ENCODE results near the gene SRGAP1.
"Not testable (repeated sequence)": the region's sequence is repeated elsewhere in the genome, so short reads cannot be mapped to it uniquely, and the experiment has no call there.

The SRGAP1 gene

DNA sequence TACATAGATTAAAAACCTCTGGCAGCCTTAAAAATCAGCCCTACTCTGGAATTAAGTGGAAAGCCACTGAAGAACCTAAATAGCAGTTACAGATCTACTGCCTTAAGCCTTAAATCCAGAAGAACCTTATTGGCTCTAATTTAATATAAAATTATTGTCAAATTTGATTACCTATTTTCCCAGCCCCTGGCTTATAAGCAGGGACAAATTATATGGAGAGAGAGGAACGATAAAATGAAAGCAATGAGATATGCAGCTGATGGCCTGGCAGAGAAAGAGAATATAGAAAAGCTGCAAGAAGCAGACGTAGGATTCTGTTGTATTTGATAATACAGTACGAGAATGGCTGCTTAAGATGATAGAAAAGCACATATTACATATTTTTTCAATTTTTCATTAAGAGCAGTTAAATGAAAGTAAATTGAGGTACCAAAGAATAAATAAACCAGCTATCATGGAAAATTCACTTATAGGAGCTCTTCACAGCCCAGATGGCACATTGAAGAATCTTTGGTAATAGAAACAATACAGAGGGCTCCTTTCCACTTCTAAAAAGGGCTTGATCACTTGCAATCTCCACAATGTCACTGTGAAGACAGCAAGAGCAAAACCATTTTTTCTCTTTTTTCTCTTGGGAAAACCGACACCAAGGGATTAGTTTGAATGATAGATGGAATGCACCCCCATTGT lies 248.2 kb downstream of the SRGAP1 start:
- DNase-seq: no peak

DNA sequence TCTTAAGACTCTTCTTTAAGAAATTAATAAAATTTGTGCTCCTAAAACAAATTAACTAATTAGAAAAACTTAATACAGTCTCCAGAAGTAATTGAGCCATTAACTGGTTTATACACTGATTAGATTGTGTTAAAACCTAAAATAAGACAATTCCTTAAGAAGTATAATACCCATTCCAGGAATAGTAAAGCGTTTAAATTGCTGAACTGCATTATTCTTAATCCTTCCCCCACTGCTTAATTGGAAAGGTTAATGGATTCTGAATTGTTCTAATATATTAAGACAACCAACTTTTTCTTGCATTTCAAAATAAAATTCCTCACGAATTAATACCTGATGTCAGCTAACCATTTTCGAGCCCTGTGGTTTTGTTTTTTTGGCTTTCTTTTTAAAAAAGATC lies 249.2 kb downstream of the SRGAP1 start:
- no peak for DNase-seq

DNA sequence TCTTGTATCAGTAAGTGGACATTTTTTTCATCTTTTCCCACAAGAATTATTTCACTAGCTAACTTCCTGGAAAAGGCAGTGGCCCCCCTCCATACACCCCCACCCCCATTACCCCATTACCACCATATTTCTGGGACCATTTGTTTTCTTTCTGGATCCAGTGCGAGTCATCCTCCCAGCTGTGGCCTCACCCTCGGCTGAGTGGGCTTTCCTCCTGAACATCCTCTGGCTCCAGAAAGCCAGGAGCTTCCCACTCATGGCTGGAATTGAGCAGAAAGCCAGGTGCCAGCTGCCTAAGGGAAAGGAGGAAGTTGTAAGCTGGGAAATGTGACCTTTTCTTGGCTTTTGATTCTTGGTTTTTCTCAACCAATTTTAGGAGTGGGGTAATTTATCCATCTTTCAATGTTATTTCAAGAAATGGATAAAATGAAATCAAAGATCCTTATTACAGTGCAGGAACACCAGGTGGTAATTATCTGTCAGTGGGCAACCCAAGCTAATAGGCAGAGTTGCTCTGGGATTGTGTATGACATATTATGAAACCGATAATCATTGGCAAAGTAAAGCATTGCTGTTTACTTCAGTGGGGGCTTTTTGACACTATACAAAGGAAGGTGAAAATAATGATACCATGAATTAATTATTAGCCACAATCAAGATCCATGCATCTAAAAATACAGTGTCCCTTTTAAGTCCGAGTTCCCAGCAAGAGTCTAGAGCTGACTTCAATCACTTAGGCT lies 253.0 kb downstream of the SRGAP1 start:
- DNase-seq: no peak

DNA sequence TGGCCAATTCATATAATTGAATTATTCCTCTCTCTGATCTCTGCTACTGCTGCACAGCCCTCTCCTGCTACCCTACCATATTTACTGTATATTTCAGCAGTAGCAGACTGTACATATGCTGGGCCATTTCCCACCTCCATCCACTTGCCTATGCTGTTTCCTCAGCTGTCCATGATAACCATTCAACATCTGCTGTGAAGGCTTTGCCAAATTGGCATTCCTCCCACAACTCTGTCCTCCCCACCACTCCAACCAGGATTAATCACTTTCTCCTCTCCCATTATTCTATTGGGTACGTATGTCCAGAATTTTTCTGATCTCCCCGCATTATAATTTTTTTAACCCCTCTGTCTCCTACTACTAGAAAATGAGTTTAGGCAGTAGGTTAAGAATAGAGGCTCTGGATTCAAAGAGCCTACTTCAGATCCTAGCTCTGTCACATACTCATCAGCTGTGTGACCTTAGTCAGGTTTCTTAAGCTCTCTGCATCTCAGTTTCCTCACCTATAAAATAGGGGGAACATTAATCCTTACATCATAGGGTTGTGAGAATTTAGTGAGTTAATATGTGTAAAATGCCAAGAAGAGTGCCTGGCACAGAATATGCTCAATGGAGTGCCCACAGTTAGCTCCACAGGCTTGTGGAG lies 254.3 kb downstream of the SRGAP1 start:
- DNase-seq: no peak

DNA sequence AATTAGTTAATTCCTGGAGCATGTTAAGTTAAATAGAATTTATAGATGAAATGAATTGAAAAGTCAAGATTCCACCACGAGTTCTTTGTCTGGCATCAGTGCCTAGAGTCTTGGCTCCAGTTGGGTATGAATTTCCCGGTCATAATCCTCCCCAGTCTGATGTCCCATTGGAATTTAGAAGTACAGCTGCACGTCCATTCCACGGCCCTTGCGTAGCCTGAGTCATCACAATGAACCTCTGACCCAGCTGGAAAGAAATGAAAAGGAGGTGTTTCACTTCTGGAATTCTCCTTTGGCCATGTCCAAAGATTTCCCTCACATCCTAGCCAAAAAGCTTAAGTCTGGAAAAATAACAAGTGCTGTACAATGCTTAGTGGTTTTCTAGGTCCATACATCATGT lies 254.9 kb downstream of the SRGAP1 start:
- DNase-seq: no peak

DNA sequence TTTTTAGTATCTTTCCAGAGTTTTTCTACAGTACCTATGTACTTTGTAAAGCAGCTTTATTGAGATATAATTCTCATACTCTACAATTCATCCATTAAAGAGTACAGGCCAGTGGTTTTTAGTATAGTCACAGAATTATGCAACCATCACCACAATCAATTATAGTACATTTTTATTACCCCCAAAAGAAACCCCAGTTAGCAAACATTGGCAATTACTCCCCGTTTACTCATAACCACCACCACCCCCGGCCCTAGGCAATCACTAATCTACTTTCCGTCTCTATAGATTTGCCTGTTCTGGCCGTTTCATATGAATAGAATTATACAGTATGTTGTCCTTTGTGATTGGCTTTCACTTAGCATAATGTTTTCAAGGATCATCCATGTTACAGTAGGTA lies 257.8 kb downstream of the SRGAP1 start:
- no peak for DNase-seq

DNA sequence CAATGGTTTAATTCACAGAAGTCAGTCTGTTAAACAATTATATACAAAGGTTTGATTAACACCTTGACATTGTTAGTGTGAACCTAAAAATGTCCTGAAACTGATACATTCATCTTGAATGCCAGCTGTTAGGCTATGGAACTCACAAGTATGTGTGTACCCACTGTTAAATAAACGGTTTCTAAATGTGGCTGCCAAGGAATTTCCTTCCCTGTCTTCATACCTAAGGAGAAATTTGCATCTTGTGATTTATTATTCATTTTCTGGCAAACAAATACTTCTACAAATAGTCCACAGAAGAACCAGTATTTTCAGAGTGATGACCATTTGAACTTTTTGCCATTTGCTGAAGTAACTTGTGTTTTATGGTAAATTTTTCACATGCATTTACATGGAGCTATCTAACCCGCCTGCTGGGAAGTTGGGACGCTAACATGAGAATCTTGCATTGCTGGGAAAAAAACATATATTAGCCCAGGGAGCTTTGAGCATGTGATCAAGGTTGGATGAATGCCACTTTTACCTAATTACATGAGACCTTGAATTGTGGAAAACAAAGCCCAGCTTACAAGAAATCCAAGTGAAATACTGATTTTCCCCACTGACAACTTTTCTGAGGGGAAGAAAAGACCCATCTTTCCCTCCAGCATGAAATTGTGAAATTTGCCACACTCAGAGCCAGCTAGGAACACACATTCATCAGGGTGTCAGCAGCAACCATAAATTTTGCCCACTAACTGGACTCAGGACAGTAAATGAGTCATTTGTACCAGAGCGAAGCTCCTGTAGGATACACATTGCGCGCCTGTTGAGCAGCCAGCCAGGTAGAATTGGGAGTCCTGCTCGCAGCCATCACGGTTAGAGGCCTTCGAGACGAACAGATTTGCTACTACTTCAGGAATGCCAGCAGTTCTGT lies 259.6 kb downstream of the SRGAP1 start:
- DNase-seq: no peak

DNA sequence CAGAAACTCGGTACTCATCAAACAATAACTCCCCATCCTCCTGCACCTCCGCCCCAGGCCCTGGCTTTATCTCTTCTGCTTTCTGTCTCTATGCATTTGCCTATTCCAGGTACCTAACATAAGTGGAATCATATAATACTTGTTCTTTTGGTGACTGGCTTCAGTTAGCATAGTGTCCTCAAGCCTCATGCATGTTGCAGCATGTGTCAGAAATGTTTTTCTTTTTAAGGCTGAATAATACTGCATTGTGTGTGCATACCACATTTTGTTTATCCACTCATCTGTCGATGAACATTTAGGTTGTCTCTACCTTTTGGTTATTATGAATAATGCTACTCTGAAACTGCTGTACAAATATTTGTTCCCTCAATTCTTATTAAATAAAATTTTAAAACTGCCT lies 260.5 kb downstream of the SRGAP1 start:
- no peak for DNase-seq

DNA sequence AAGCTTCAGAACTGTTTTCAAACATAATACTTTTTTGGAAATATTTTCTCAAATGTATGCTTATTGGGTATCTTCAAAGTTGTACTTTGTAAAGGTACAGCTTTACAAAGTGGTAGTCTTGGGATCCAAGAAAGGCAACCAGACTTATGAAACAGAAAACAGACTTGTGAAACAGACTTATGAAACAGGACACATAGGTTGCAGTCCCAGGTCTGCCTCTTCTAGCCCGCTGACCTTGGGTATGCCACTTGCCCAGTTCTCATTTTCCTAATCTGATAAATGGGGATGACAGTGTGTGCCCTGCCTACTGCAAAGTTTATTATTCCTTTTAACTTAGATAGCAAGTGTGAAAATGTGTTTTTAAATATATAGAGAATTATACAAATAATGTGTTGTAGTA lies 263.3 kb downstream of the SRGAP1 start:
- no peak for DNase-seq

DNA sequence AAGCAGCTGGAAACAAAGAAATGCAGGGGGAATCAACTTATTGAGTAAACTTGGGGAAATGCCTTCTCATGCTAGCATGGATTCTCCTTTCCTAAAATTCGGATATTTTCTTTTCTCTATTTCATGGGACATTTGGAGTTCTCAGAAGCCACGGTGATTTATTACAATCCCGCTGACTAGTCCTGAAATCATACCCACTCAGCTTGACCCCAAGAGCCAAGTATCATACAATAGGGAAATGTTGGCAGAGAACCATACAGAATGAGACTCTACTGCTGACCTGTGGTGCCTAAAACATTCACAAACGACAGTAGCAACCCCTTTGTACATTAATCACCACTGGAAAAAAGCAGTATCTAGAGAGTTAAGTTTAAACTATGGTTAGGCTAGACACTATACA lies 265.2 kb downstream of the SRGAP1 start:
- DNase-seq: no peak

DNA sequence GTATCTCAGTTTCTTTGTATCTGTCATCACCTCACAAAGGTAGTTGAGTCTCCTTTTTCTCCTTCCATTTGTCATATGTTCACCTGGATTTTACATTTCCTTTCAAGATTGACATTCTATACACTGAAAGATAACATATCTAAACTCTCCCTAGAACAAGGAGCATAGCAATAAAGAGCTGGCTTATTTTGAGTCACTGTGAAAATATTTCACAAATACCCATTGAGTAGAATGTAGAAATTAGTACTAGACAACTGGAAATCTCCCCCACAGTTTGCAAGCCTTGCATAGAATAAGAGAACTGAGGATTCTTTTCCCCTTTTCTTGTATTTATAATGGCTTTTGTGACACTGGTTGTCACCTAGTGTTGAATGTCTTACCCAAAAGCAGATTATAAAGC lies 266.4 kb downstream of the SRGAP1 start:
- DNase-seq: no peak

DNA sequence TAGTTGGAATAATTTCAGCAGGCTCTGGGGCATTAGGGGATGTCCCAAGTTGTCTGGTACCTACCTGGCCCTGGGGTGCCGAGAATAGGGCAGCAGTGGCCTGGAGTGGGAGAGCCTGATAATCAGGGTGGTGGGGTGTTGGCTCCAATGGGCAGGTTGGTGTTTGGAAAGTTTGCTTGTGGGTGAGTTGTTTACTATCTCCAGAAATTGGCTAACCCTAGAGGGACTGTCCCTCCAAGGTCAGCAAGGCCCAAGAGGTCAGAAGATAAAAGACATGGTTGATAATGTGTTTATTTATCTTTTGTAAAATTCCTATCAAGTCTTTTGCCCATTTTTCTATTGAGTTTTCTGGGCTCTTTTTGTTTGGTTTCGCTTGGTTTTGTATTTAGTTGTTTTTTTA lies 272.5 kb downstream of the SRGAP1 start:
- no peak for DNase-seq

DNA sequence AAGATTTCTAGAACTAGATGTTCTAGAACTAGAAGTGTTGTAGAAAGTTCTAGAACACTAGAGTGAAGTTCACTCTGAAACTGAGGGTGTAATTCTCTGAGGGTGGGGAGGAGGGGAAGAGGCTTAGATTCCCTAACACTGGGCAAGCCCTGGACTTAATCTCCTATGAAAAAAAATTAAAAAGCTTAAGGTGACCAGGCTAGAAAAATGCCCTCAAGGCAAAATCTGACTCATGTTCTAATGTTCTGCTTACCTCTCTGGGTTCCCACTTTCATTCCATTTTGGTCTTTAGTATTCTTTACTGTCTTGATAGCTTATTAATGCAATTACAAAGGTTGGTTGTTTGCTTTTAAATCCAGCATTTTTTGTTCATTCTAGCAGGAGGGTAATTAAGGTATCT lies 276.1 kb downstream of the SRGAP1 start:
- no peak for DNase-seq

DNA sequence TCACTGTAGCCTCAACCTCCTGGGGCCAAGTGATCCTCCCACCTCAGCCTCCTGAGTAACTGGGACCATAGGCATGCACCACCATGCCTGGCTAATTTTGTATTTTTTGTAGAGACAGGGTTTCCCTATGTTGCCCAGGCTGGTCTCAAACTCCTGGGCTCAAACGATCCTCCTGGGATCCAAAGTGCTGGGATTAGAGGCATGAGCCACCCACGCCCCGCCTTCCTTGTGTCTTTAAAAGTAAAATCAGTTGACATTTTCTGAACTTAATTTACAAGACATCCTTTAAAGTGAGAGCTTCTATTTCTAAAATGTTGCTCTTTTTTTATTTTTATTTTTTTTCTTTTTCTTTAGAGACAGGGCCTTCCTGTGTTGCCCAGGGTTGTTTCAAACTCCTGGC lies 276.6 kb downstream of the SRGAP1 start:
- DNase-seq: not testable (repeated sequence)

DNA sequence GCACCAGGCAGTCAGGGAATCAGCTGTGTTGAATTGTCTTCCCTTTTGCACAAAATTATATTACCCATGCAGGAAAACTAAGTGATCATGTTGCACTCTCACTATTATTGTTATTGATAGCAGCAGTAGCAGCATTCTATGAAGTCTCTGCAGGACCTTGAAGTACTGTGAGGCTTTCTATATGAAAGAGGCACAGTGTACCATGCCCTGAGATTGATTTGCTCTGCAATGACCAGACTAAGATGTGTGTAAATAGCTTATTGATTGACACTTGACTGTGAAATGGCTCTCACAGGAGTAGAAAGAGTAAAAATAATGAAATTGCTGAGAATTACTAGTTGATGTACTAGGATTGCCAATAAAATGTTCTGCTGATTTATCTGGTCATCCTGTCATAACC lies 277.7 kb downstream of the SRGAP1 start:
- no peak for DNase-seq

DNA sequence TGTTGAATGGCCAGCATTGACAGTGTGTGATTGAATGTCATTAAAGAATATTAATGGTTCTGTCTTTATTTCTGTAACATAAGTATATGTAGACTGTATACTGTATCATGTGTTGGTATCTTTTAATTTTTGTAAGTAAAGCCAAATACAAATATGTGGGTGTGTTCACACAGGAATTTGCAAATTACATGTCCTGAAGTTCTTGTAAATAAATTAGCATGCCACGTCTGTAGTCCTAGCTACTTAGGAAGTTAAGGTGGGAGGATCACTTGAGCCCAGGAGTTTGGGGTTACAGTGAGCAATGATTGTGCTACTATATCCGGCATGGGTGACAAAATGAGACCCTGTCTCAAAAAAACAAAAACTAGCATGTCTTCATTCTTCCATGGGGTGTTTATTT lies 278.5 kb downstream of the SRGAP1 start:
- no peak for DNase-seq

DNA sequence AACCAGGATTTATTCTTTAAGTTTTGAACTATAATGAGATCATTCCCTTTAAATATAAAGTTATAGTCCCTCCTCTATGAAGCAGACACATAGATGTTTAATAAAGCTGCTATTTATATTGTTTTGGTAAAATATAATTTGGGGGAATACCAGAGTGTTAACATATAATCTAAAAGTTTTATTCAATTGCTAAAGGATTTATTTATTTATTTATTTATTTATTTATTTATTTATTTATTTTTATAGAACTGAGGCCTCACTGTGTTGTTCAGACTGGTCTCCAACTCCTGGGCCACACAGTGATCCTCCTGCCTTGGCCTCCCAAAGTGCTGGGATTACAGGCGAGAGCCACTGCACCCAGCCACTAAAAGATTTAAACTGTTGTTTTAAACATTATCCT lies 278.9 kb downstream of the SRGAP1 start:
- DNase-seq: no peak

DNA sequence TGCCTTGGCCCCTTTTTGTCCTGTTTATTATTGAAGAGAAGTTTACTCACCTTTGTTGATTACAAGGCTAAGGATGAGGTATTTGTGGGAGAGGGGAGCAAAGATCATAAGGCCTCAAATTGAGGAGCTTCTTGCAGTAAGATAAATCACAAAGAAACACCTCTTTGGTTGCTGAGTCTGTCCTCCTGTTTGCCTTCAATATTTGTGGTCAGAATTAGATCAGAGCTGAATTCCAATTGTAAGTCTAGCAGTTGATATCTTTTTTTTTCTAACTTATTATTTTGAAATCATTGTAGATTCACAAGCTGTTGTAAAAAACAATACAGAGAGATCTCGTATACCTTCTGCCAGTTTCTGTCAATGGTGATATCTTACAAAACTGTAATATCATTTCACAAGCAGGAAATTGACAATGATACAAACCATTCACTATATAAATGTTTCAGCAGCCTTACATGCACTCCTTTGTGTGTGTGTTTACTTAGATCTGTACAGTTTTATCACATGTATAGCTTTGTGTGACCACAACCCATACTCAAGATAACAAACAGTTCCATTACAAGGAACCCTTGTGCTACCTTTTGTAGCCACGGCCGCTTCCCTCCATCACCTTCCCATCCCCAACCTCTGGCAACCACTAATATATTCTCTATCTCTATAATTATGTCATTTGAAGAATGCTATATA lies 280.2 kb downstream of the SRGAP1 start:
- DNase-seq: no peak

DNA sequence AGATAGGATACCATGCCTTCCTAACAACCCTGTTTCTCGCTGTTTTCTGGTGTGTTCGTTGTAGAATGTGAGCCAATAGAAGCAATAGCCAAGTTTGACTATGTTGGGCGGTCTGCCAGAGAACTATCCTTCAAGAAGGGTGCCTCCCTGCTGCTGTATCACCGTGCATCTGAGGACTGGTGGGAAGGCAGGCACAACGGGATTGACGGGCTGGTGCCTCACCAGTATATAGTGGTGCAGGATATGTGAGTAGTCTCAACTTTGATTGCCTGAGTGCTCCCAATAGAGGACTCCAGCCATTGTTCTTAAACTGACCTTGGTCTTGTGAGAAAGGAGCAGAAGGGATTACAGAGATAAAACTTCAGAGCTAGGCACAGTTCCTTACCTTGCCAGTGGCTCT lies 281.4 kb downstream of the SRGAP1 start:
- DNase-seq: no peak

DNA sequence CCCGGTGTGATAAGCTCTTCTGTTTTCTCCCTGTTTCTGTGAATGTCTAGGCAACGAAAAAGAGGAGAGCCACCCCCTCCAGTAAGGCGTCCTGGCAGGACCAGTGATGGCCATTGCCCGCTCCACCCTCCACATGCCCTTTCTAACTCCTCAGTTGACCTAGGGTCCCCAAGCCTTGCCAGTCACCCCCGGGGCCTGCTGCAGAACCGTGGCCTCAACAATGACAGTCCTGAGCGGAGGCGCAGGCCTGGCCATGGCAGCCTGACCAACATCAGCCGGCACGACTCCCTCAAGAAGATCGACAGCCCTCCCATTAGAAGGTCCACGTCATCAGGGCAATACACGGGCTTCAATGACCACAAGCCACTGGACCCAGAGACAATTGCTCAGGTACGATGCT lies 283.3 kb downstream of the SRGAP1 start:
- DNase-seq: no peak

DNA sequence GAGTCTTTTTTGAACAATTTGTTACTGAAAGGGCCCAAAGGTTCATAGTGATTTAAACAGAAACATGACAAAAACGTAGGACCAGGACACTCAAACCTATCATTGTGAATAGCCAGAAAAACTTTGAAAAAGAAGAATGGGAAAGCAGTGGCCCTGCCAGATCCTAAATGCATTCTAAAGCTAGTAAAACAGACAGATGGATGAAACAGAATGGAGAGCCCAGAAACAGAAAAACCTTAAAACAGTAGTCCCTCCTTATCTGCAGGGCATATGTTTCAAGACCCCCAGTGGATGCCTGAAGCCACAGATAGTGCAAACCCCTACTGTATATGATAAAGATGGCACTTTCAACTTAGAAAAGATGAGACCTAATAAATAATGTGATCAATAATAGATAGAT lies 283.9 kb downstream of the SRGAP1 start:
- DNase-seq: no peak

DNA sequence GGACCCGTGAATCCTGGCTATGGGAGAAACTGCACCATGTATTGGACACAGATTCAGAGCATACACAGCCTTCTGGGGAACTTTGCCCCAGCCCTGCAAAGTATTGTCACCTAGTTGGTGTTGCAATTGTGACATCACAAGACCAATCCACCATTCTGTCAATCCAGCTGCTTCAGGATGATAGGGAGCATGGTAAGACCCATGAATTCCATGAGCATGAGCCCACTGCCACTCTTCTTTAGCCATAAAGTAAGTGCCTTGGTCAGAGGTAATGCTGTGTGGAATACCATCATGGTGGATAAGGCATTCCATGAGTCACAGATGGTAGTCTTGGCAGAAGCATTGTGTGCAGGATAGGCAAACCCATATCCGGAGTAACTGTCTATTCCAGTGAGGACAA lies 286.0 kb downstream of the SRGAP1 start:
- not testable (repeated sequence) for DNase-seq

DNA sequence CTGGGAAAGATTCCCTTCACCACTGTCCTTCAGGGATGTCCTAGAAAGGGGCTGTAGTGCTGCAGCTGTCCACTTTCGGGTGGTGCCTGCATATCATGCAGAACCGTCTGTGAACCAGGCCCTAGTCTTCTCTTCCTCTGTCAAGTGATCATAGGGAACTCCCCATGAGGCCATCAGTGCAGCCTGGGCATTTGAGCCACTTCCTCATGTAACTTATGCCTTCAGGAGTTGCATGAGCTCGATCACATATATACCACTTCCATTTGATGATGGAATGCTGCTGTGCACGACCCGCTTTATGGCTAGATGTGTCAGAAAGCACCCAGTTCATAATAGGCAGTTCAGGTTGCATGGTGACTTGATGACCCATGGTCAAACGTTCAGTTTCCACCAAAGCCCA lies 287.0 kb downstream of the SRGAP1 start:
- not testable (repeated sequence) for DNase-seq
